A549 (cell line): Measurements from ENCODE around the gene RAPGEF3. TPM values are rescaled to one million over a fixed set of nuclear protein-coding genes. Genes with fewer than 3 reads are reported as not detected.

Experiments used
- ATAC-seq, 2 experiments: fragments of 200-7000 bp in 1 of 2; fragments of >200 bp in 1 of 2; cut with Nextera tagmentation in 1 of 2; cut with Tn5 transposase in 1 of 2; 3 replicates each; pipeline versions ENCODE4 v1.8.0 to v1.9.1; 2018 to 2020; ENCODE audit warnings: mild to moderate bottlenecking in 1 of 2, moderate library complexity in 1 of 2
- CTCF ChIA-PET: fragments of 300-600 bp; sonication (Branson Sonifier 250); formaldehyde crosslinking; extraction: SDS; loops from one replicate; lab custom pipeline; 2021; ENCODE audit warnings: antibody characterized with exemption, inconsistent platforms; lab: Yijun Ruan, JAX
- POLR2A ChIA-PET: fragments of 350-600 bp; formaldehyde crosslinking; extraction: SDS; loops from one replicate; lab custom pipeline; 2021; ENCODE audit warnings: antibody characterized with exemption, inconsistent platforms; lab: Yijun Ruan, JAX
- DNase-seq, 2 experiments: peaks; one replicate each; pipeline versions ENCODE4 v3.0.0 to v3.0.0-alpha.2; 2011 to 2016; ENCODE audit warnings: low read depth in 1 of 2, low spot score in 1 of 2
- FAIRE-seq: peaks from 2 replicates; lab custom pipeline; 2011; peaks lifted over from hg19 to GRCh38; lab: Jason Lieb, UNC
- H3K27ac ChIP-seq, 2 experiments: fragments of >200 bp; sonication (Bioruptor Twin); formaldehyde crosslinking; 3 replicates each; pipeline ENCODE4 v1.5.1; 2016 to 2017
- H3K4me1 ChIP-seq: fragments of >200 bp; sonication (Bioruptor Twin); formaldehyde crosslinking; 3 replicates; pipeline ENCODE4 v1.6.1; 2016
- H3K4me2 ChIP-seq: fragments of >200 bp; sonication (Bioruptor Twin); formaldehyde crosslinking; 3 replicates; pipeline ENCODE4 v1.6.1; 2016
- H3K4me3 ChIP-seq: fragments of >200 bp; sonication (Bioruptor Twin); formaldehyde crosslinking; 3 replicates; pipeline ENCODE4 v1.5.1; 2016
- H3K9me3 ChIP-seq: fragments of >200 bp; sonication (Bioruptor Twin); formaldehyde crosslinking; 3 replicates; pipeline ENCODE4 v1.6.1; 2016
- CHD4 ChIP-seq: fragments of 200-600 bp; sonication (generic); IDR thresholded peaks from 2 replicates; pipeline ENCODE4 v1.6.1; 2016; ENCODE audit warnings: antibody characterized with exemption, mild to moderate bottlenecking, borderline replicate concordance
- EP300 ChIP-seq, 2 experiments: fragments of >200 bp; sonication (Bioruptor Twin); formaldehyde crosslinking; IDR thresholded peaks; 2 replicates in 1 of 2; 3 replicates in 1 of 2; pipeline ENCODE4 v1.6.1; 2016 to 2017
- ESRRA ChIP-seq: fragments of 150-350 bp; IDR thresholded peaks from 2 replicates; pipeline ENCODE4 v1.6.1; 2014; ENCODE audit warnings: mild to moderate bottlenecking, low read length, borderline replicate concordance
- FOXS1 ChIP-seq: fragments of 250-450 bp; sonication (Bioruptor Pico); IDR thresholded peaks from 2 replicates; pipeline ENCODE4 v1.5.0; 2020; ENCODE audit warnings: mild to moderate bottlenecking, moderate library complexity
- GATA3 ChIP-seq: IDR thresholded peaks from 2 replicates; pipeline ENCODE4 v1.6.1; 2012; ENCODE audit warnings: borderline replicate concordance
- HOXB5 ChIP-seq: fragments of 250-450 bp; sonication (Bioruptor Pico); IDR thresholded peaks from 2 replicates; pipeline ENCODE4 v1.5.0; 2020; ENCODE audit warnings: mild to moderate bottlenecking, moderate library complexity
- KDM1A ChIP-seq: fragments of 200-600 bp; sonication (generic); IDR thresholded peaks from 2 replicates; pipeline ENCODE4 v1.6.1; 2016; ENCODE audit warnings: low read depth, mild to moderate bottlenecking
- MAFK ChIP-seq: fragments of 450-650 bp; IDR thresholded peaks from 2 replicates; pipeline ENCODE4 v1.6.1; 2014; ENCODE audit not compliant: partially characterized antibody
- MAZ ChIP-seq: fragments of 150-350 bp; IDR thresholded peaks from 2 replicates; pipeline ENCODE4 v1.6.1; 2014; ENCODE audit warnings: antibody characterized with exemption, low read depth, low read length, borderline replicate concordance
- NPAS2 ChIP-seq: fragments of 250-450 bp; sonication (Bioruptor Pico); IDR thresholded peaks from 2 replicates; pipeline ENCODE4 v1.8.0; 2022; ENCODE audit warnings: mild to moderate bottlenecking, moderate library complexity, borderline replicate concordance
- PHF8 ChIP-seq: fragments of 200-600 bp; sonication (generic); IDR thresholded peaks from 2 replicates; pipeline ENCODE4 v1.6.1; 2016; ENCODE audit warnings: low read depth, mild to moderate bottlenecking, antibody characterized with exemption, moderate library complexity, borderline replicate concordance
- POLR2A ChIP-seq: IDR thresholded peaks from 2 replicates; pipeline ENCODE4 v1.6.1; 2012; ENCODE audit warnings: mild to moderate bottlenecking, low read length
- POLR2AphosphoS2 ChIP-seq: conservative IDR thresholded peaks from 2 replicates; pipeline ENCODE4 v1.6.1; 2012; ENCODE audit warnings: low read length, improper control_type of control experiment, inconsistent platforms
- RFX5 ChIP-seq: fragments of 450-650 bp; IDR thresholded peaks from 2 replicates; pipeline ENCODE4 v1.7.1; 2014; ENCODE audit warnings: antibody characterized with exemption, mild to moderate bottlenecking, moderate library complexity
- ZC3H11A ChIP-seq: fragments of 450-650 bp; IDR thresholded peaks from 2 replicates; pipeline ENCODE4 v1.6.1; 2014; ENCODE audit warnings: antibody characterized with exemption, mild to moderate bottlenecking
- WGBS: methylation state at CpG from one replicate; pipeline ENCODE4 v1.1.6; 2017; ENCODE audit errors: missing lambda C conversion rate; 5-methylcytosine and 5-hydroxymethylcytosine counted together
- polyA plus RNA-seq, 4 experiments: library from polyadenylated mRNA; depleted of rRNA in 3 of 4; stranded (reverse); fragments of >200 nt; fragmentation: RNase III in 1 of 4; extraction: RNeasy Plus Mini Kit Qiagen cat#74134 plus additional on column Dnase treatment in 1 of 4; gene quantifications; 2 replicates in 3 of 4; 3 replicates in 1 of 4; pipeline ENCODE4 v1.2.3, GENCODE V29; 2011 to 2017
- TF ChIP-seq, protein P1 (sequence below): fragments of 250-450 bp; sonication (Bioruptor Pico); IDR thresholded peaks from 2 replicates; pipeline ENCODE4 v1.5.0; 2021; ENCODE audit warnings: mild to moderate bottlenecking, moderate library complexity, borderline replicate concordance
- TF ChIP-seq, protein P2 (sequence below): fragments of 200-600 bp; sonication (generic); IDR thresholded peaks from 2 replicates; pipeline ENCODE4 v1.6.1; 2016; ENCODE audit warnings: antibody characterized with exemption, mild to moderate bottlenecking, moderate library complexity
- TF ChIP-seq, protein P3 (sequence below): IDR thresholded peaks from 2 replicates; pipeline ENCODE4 v1.6.1; 2012; ENCODE audit warnings: low read depth, borderline replicate concordance
- TF ChIP-seq, protein P4 (sequence below): fragments of >200 bp; sonication (Bioruptor Twin); formaldehyde crosslinking; IDR thresholded peaks from 2 replicates; pipeline ENCODE4 v1.6.1; 2016
- TF ChIP-seq, protein P5 (sequence below): fragments of >200 bp; sonication (Bioruptor Twin); formaldehyde crosslinking; IDR thresholded peaks from 3 replicates; pipeline ENCODE4 v1.5.1; 2016

Gene RAPGEF3
- polyA plus RNA-seq, 2 of the 4 experiments (the other 2 are of a cell fraction) = 0.70 to 0.89 TPM

DNA sequence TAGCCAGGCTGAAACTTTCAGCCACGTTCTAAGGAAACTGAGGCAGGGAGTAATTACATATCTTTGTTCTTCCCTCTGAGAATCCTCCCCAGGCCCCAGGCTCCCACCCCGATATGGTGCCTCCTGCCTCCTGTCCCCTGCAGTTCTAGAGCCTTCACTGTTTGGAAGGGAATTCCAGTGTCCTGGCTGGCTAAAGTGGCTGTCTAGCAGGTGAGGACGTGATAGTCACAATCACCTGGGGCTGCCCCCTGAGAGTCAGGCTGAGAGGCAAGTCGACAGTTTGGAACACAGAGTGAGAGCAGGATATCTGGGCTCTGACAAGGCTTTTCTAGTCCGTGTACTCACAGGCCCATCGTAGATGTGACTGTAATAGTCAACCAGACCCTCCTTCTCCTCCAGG lies 46.5 kb downstream of the RAPGEF3 start:
- H3K27ac ChIP-seq = no peak overlapping the region
- H3K4me2 ChIP-seq = no peak overlapping the region
- ATAC-seq (no peak), FAIRE-seq (no peak), DNase-seq (no peak)
- TF ChIP-seq POLR2AphosphoS2 (no peak), MAFK (no peak), GATA3 (no peak), CHD4 (no peak), NPAS2 (CRISPR knock-in tag) (no peak), ZC3H11A (no peak), FOXS1 (CRISPR knock-in tag) (no peak)
- TF ChIP-seq, protein P1, sequence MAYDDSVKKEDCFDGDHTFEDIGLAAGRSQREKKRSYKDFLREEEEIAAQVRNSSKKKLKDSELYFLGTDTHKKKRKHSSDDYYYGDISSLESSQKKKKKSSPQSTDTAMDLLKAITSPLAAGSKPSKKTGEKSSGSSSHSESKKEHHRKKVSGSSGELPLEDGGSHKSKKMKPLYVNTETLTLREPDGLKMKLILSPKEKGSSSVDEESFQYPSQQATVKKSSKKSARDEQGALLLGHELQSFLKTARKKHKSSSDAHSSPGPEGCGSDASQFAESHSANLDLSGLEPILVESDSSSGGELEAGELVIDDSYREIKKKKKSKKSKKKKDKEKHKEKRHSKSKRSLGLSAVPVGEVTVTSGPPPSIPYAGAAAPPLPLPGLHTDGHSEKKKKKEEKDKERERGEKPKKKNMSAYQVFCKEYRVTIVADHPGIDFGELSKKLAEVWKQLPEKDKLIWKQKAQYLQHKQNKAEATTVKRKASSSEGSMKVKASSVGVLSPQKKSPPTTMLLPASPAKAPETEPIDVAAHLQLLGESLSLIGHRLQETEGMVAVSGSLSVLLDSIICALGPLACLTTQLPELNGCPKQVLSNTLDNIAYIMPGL (CRISPR knock-in tag) = no peak
- H3K4me3 ChIP-seq = no peak overlapping the region
- POLR2A ChIA-PET = no interaction called here
- 73% methylated on average over 6 of the region's 6 CpGs for WGBS
- CTCF ChIA-PET = interaction anchor here (1.4 to 17.4 kb wide), 5 partner anchors 21 to 126 kb away, joined by 3 to 343 read pairs (median 320); partner anchors contain the start of genes ENDOU, RAPGEF3 and SLC48A1
- H3K4me1 ChIP-seq = peaks cover 4% of the 10 kb centered on the region; the same call in 2 of the 3 replicates
- no peaks in the 10 kb centered on the region for H3K9me3 ChIP-seq

DNA sequence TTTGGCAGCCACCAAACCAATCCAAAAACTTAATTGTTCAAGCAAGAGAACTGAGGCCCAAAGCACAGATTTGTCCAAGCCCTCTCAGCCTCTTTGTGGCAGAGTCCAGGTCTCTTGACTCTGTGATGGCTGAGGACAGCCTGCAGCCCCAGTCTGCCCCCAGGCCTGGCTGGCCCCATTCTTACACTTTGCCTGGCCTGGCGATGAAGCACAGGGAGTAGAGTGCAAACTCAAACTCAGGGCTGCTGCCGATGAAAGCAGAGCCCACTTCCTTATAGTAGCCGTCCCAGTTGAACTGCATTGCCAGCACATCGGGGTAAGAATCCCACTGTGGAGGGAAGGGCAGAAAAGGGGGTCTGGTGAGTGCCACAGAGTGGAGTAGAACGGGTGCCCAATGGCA lies 47.2 kb downstream of the RAPGEF3 start:
- POLR2A ChIA-PET = no interaction called here
- FAIRE-seq (no peak), ATAC-seq (no peak), DNase-seq (no peak)
- H3K27ac ChIP-seq = no peak overlapping the region
- no peak overlapping the region for H3K4me2 ChIP-seq
- peaks cover 7% of the 10 kb centered on the region; the same call in 2 of the 3 replicates for H3K4me1 ChIP-seq
- no peaks in the 10 kb centered on the region for H3K9me3 ChIP-seq
- H3K4me3 ChIP-seq = no peak overlapping the region
- WGBS = 75% methylated on average over 5 of the region's 5 CpGs
- TF ChIP-seq PHF8 = no peak
- no peak for TF ChIP-seq GATA3
- TF ChIP-seq, protein P2, sequence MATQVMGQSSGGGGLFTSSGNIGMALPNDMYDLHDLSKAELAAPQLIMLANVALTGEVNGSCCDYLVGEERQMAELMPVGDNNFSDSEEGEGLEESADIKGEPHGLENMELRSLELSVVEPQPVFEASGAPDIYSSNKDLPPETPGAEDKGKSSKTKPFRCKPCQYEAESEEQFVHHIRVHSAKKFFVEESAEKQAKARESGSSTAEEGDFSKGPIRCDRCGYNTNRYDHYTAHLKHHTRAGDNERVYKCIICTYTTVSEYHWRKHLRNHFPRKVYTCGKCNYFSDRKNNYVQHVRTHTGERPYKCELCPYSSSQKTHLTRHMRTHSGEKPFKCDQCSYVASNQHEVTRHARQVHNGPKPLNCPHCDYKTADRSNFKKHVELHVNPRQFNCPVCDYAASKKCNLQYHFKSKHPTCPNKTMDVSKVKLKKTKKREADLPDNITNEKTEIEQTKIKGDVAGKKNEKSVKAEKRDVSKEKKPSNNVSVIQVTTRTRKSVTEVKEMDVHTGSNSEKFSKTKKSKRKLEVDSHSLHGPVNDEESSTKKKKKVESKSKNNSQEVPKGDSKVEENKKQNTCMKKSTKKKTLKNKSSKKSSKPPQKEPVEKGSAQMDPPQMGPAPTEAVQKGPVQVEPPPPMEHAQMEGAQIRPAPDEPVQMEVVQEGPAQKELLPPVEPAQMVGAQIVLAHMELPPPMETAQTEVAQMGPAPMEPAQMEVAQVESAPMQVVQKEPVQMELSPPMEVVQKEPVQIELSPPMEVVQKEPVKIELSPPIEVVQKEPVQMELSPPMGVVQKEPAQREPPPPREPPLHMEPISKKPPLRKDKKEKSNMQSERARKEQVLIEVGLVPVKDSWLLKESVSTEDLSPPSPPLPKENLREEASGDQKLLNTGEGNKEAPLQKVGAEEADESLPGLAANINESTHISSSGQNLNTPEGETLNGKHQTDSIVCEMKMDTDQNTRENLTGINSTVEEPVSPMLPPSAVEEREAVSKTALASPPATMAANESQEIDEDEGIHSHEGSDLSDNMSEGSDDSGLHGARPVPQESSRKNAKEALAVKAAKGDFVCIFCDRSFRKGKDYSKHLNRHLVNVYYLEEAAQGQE = no peak
- TF ChIP-seq KDM1A = no peak
- TF ChIP-seq ESRRA = no peak
- no peak for TF ChIP-seq RFX5
- TF ChIP-seq, protein P3, sequence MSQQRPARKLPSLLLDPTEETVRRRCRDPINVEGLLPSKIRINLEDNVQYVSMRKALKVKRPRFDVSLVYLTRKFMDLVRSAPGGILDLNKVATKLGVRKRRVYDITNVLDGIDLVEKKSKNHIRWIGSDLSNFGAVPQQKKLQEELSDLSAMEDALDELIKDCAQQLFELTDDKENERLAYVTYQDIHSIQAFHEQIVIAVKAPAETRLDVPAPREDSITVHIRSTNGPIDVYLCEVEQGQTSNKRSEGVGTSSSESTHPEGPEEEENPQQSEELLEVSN = no peak
- TF ChIP-seq HOXB5 (CRISPR knock-in tag) = no peak
- TF ChIP-seq, protein P4, sequence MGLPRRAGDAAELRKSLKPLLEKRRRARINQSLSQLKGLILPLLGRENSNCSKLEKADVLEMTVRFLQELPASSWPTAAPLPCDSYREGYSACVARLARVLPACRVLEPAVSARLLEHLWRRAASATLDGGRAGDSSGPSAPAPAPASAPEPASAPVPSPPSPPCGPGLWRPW = no peak
- TF ChIP-seq MAZ = no peak
- no peak for TF ChIP-seq POLR2A
- TF ChIP-seq, protein P5, sequence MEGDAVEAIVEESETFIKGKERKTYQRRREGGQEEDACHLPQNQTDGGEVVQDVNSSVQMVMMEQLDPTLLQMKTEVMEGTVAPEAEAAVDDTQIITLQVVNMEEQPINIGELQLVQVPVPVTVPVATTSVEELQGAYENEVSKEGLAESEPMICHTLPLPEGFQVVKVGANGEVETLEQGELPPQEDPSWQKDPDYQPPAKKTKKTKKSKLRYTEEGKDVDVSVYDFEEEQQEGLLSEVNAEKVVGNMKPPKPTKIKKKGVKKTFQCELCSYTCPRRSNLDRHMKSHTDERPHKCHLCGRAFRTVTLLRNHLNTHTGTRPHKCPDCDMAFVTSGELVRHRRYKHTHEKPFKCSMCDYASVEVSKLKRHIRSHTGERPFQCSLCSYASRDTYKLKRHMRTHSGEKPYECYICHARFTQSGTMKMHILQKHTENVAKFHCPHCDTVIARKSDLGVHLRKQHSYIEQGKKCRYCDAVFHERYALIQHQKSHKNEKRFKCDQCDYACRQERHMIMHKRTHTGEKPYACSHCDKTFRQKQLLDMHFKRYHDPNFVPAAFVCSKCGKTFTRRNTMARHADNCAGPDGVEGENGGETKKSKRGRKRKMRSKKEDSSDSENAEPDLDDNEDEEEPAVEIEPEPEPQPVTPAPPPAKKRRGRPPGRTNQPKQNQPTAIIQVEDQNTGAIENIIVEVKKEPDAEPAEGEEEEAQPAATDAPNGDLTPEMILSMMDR = no peak
- no peak for TF ChIP-seq EP300 (IDR thresholded peaks at IDR 0.05)
- CTCF ChIA-PET = interaction anchor here (9.2 to 17.4 kb wide), 4 partner anchors 22 to 127 kb away, joined by 87 to 343 read pairs (median 328); partner anchors contain the start of genes ENDOU, RAPGEF3 and SLC48A1
